Chondrocyte (in vitro differentiated cells): Measurements from ENCODE around the gene ADM. TPM values are rescaled to one million over a fixed set of nuclear protein-coding genes. Genes with fewer than 3 reads are reported as not detected.

ENCODE experiments used
- DNase-seq: peaks from one replicate; pipeline ENCODE4 v3.0.0; 2021; ENCODE audit warnings: mixed read lengths, low spot score
- H3K27ac Mint-ChIP-seq: one replicate; pipeline ENCODE4 v1.8.0; 2021; ENCODE audit warnings: mild to moderate bottlenecking, moderate library complexity, mixed read lengths; ENCODE audit not compliant: unreplicated experiment
- H3K27me3 Mint-ChIP-seq: 2 replicates; pipeline ENCODE4 v1.8.0; 2021; ENCODE audit warnings: low read depth, mixed read lengths
- H3K36me3 Mint-ChIP-seq: 2 replicates; pipeline ENCODE4 v1.8.0; 2021; ENCODE audit warnings: low read depth, mixed read lengths
- H3K4me1 Mint-ChIP-seq: 2 replicates; pipeline ENCODE4 v1.8.0; 2021; ENCODE audit warnings: low read depth, mild to moderate bottlenecking, mixed read lengths
- H3K4me3 Mint-ChIP-seq: one replicate; pipeline ENCODE4 v1.8.0; 2021; ENCODE audit warnings: mild to moderate bottlenecking, moderate library complexity, mixed read lengths; ENCODE audit not compliant: unreplicated experiment
- H3K9me3 Mint-ChIP-seq: 2 replicates; pipeline ENCODE4 v1.8.0; 2021; ENCODE audit warnings: low read depth, mixed read lengths
- CTCF ChIP-seq: fragments of 200-600 bp; sonication (generic); IDR thresholded peaks from 2 replicates; pipeline ENCODE4 v1.5.0; 2021; ENCODE audit warnings: antibody characterized with exemption, mild to moderate bottlenecking, moderate library complexity
- total RNA-seq: library from RNA; stranded (reverse); gene quantifications from 3 replicates; pipeline ENCODE4 v1.2.1, GENCODE V29; 2021

Gene ADM
- total RNA-seq, 1 donor from 2014 or later, result 53.8 TPM

- H3K4me1 Mint-ChIP-seq, result peaks cover 14% of the 10 kb centered on the region
- no peak overlapping the region for H3K27ac Mint-ChIP-seq
- peaks cover 2% of the 10 kb centered on the region for H3K36me3 Mint-ChIP-seq
- H3K9me3 Mint-ChIP-seq, result no peaks in the 10 kb centered on the region
- no peak for DNase-seq
- H3K27me3 Mint-ChIP-seq, result no peaks in the 10 kb centered on the region
- TF ChIP-seq CTCF, result no peak
- H3K4me3 Mint-ChIP-seq, result no peak overlapping the region
Observed at GRCh38 chr11:10287140-10287539, 17.7 kb upstream of the ADM start.

- Mint-ChIP-seq H3K36me3 (peaks cover 2% of the 10 kb centered on the region), H3K9me3 (no peaks in the 10 kb centered on the region), H3K4me3 (no peak overlapping the region), H3K4me1 (peaks cover 21% of the 10 kb centered on the region), H3K27me3 (no peaks in the 10 kb centered on the region), H3K27ac (no peak overlapping the region)
- DNase-seq, result no peak
- TF ChIP-seq CTCF, result no peak
Observed at GRCh38 chr11:10287766-10288715, 16.8 kb upstream of the ADM start.

GRCh38 chr11:10288881-10289764 lies 15.8 kb upstream of the ADM start:
- no peak overlapping the region for H3K27ac Mint-ChIP-seq
- no peaks in the 10 kb centered on the region for H3K9me3 Mint-ChIP-seq
- no peaks in the 10 kb centered on the region for H3K27me3 Mint-ChIP-seq
- H3K4me1 Mint-ChIP-seq, result peaks cover 24% of the 10 kb centered on the region
- no peak for DNase-seq
- no peak for TF ChIP-seq CTCF
- no peak overlapping the region for H3K4me3 Mint-ChIP-seq
- H3K36me3 Mint-ChIP-seq, result peaks cover 2% of the 10 kb centered on the region

GRCh38 chr11:10289765-10290380 lies 15.0 kb upstream of the ADM start:
- no peak for DNase-seq
- peaks cover 26% of the 10 kb centered on the region for H3K4me1 Mint-ChIP-seq

More at GRCh38 chr11:10289765-10290380, 15.0 kb upstream of the ADM start:
- no peak overlapping the region for H3K27ac Mint-ChIP-seq
- H3K27me3 Mint-ChIP-seq, result no peaks in the 10 kb centered on the region
- H3K4me3 Mint-ChIP-seq, result no peak overlapping the region
- TF ChIP-seq CTCF, result no peak
- H3K36me3 Mint-ChIP-seq, result peaks cover 2% of the 10 kb centered on the region
- H3K9me3 Mint-ChIP-seq, result no peaks in the 10 kb centered on the region
